Sciatic nerve (tissue), 1 donor: ENCODE data around the gene CNGB1. TPM values are rescaled to one million over a fixed set of nuclear protein-coding genes. Genes with fewer than 3 reads are reported as not detected.

Experiments used
- total RNA-seq: library from RNA; stranded (reverse); fragmentation: NEBNext Ultra II Directional; extraction: Animal tissue kit (Norgen Biotek cat#: 25700); gene quantifications from one replicate; pipeline ENCODE4 v1.2.1, GENCODE V29; 2021
- donor health status: DM: no; HTN: no; CAD: no.

CNGB1 gene
- total RNA-seq, 1 donor from 2014 or later: not detected

Other genes with a start within 250 kb of the CNGB1 start
- gene KATNB1, start 235.4 kb downstream of the CNGB1 start, total RNA-seq: 14.7 TPM
- 94.3 TPM for gene KIFC3, start 168.6 kb downstream of the CNGB1 start, total RNA-seq
- 10.0 TPM for gene ZNF319, start 29.5 kb upstream of the CNGB1 start, total RNA-seq
- 25.9 TPM for gene USB1, start 30.3 kb upstream of the CNGB1 start, total RNA-seq
- gene MMP15, start 54.6 kb upstream of the CNGB1 start, total RNA-seq: 44.0 TPM
- 27.2 TPM for gene CFAP20, start 158.3 kb upstream of the CNGB1 start, total RNA-seq
- 55.1 TPM for gene CSNK2A2, start 227.0 kb upstream of the CNGB1 start, total RNA-seq